GM12864 (cell line): ENCODE results near the gene CYP4F2.
"Not testable (repeated sequence)": the region's sequence is repeated elsewhere in the genome, so short reads cannot be mapped to it uniquely, and the experiment has no call there.

Source experiments
- DNase-seq: peaks from one replicate; pipeline ENCODE4 v3.0.0-alpha.2; 2011; ENCODE audit warnings: low read depth
- H3K4me3 ChIP-seq: 2 replicates; pipeline ENCODE4 v1.5.1; 2011; ENCODE audit warnings: mild to moderate bottlenecking, low read depth, low read length, control low read depth
- TF ChIP-seq, protein P1 (sequence below): IDR thresholded peaks from 2 replicates; pipeline ENCODE4 v1.5.1; 2011; ENCODE audit warnings: low read depth, mild to moderate bottlenecking, moderate library complexity, low read length, control low read depth, inconsistent platforms; ENCODE audit errors: missing control alignments

The CYP4F2 gene

DNA sequence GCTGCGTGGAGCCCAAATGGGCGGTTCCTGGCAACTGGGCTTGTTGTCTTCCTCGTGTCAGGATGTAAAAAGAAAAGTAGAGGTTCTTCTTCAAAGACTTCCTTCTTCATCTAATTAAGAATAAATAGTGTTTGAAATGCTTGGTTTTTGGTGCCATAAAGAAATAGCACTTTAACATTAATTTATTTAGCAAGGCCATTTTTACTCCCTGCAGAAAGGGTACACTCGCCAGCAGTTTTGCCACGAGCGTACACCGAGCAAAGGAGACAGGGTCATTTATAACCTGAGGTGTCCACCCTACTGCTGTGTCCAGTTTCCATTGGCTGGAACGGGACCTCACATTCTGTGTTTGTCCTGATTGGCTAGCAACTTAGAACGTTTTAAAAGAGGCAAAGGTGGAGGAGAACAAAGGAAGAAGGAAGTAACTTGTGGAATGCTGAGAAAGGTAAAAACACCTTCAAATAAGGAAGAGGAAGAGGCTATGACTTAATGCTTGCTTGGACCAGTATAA lies 60.6 kb downstream of the CYP4F2 start:
- H3K4me3 ChIP-seq = peak overlapping the region; percentile 91
- no peak for DNase-seq
- TF ChIP-seq, protein P1, sequence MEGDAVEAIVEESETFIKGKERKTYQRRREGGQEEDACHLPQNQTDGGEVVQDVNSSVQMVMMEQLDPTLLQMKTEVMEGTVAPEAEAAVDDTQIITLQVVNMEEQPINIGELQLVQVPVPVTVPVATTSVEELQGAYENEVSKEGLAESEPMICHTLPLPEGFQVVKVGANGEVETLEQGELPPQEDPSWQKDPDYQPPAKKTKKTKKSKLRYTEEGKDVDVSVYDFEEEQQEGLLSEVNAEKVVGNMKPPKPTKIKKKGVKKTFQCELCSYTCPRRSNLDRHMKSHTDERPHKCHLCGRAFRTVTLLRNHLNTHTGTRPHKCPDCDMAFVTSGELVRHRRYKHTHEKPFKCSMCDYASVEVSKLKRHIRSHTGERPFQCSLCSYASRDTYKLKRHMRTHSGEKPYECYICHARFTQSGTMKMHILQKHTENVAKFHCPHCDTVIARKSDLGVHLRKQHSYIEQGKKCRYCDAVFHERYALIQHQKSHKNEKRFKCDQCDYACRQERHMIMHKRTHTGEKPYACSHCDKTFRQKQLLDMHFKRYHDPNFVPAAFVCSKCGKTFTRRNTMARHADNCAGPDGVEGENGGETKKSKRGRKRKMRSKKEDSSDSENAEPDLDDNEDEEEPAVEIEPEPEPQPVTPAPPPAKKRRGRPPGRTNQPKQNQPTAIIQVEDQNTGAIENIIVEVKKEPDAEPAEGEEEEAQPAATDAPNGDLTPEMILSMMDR = no peak

GRCh38 chr19:15836330-15837220 lies 61.3 kb downstream of the CYP4F2 start:
- H3K4me3 ChIP-seq = peak overlapping the region; percentile 91
- TF ChIP-seq, protein P1 = no peak
- DNase-seq = peak; percentile 93

DNA sequence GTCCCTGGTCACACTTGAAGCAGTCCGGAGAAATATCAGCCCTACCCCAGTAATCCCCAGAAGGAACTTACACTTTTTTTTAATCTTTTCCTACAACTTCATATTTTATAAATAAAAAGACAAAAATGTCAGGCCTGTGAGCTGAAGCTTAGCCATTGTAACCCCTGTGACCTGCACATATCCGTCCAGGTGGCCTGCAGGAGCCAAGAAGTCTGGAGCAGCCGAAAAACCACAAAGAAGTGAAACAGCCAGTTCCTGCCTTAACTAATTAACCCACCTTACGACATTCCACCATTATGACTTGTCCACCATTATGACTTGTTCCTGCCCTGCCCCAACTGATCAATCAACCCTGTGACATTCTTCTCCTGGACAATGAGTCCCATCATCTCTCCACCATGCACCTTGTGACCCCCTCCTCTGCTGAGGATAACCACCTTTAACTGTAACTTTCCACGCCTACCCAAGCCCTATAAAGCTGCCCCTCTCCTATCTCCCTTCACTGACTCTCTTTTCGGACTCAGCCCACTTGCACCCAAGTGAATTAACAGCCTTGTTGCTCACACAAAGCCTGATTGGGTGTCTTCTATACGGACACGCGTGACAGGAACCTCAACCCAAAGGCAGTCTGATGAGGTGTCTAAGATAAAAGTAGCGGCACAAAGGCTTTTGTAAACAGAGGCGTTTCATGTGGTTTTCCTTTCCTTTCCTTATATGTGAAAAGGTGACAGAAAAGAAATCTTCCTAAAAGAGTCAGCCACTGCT lies 62.1 kb downstream of the CYP4F2 start:
- DNase-seq = peak; percentile 8
- H3K4me3 ChIP-seq = peak overlapping the region; percentile 91

GRCh38 chr19:15834232-15834631 lies 63.6 kb downstream of the CYP4F2 start:
- not testable (repeated sequence) for H3K4me3 ChIP-seq

GRCh38 chr19:15831626-15832025 lies 66.2 kb downstream of the CYP4F2 start:
- no peak for DNase-seq
- TF ChIP-seq, protein P1 = no peak
- no peak overlapping the region for H3K4me3 ChIP-seq

More at GRCh38 chr19:15834232-15834631, 63.6 kb downstream of the CYP4F2 start:
- DNase-seq = not testable (repeated sequence)

- TF ChIP-seq, protein P1 = no peak
- H3K4me3 ChIP-seq = no peak overlapping the region
- DNase-seq = no peak
Measured at GRCh38 chr19:15829786-15830185, 68.1 kb downstream of the CYP4F2 start.

- H3K4me3 ChIP-seq = no peak overlapping the region
- TF ChIP-seq, protein P1 = no peak
- no peak for DNase-seq
Measured at GRCh38 chr19:15829306-15829698, 68.6 kb downstream of the CYP4F2 start.

- not testable (repeated sequence) for DNase-seq, H3K4me3 ChIP-seq
Measured at GRCh38 chr19:15828611-15829305, 69.1 kb downstream of the CYP4F2 start.
